K562 (cell line): Measurements from ENCODE around the gene PRR15L. TPM values are rescaled to one million over a fixed set of nuclear protein-coding genes. Genes with fewer than 3 reads are reported as not detected.

Experiments used
- ARID3A ChIP-seq: IDR thresholded peaks from 2 replicates; pipeline ENCODE4 v1.6.1; 2012; ENCODE audit warnings: low read depth, low read length, improper control_type of control experiment, borderline replicate concordance
- ARID4B ChIP-seq: sonication (generic); formaldehyde crosslinking; IDR thresholded peaks from 2 replicates; pipeline ENCODE4 v1.8.0; 2022; ENCODE audit warnings: mild to moderate bottlenecking, missing genetic modification reagents
- CEBPB ChIP-seq: fragments of 450-650 bp; IDR thresholded peaks from 2 replicates; pipeline ENCODE4 v1.6.1; 2016; ENCODE audit warnings: missing genetic modification characterization, missing compliant biosample characterization
- MAX ChIP-seq: sonication (generic); formaldehyde crosslinking; IDR thresholded peaks from 2 replicates; pipeline ENCODE4 v1.9.0; 2022; ENCODE audit warnings: mild to moderate bottlenecking, missing genetic modification reagents
- MBD1 ChIP-seq: fragments of 250-450 bp; sonication (Bioruptor Pico); IDR thresholded peaks from 2 replicates; pipeline ENCODE4 v1.8.0; 2022; ENCODE audit warnings: inconsistent platforms
- RBM17 ChIP-seq: fragments of 200-400 bp; formaldehyde crosslinking; IDR thresholded peaks from 2 replicates; pipeline ENCODE4 v1.6.1; 2017; ENCODE audit warnings: low read depth, mild to moderate bottlenecking, low read length, borderline replicate concordance
- RREB1 ChIP-seq: fragments of 250-450 bp; sonication (Bioruptor Pico); IDR thresholded peaks from 2 replicates; pipeline ENCODE4 v1.4.0; 2020
- SLC30A9 ChIP-seq: fragments of 250-450 bp; sonication (Bioruptor Pico); IDR thresholded peaks from 2 replicates; pipeline ENCODE4 v1.8.0; 2022; ENCODE audit warnings: mild to moderate bottlenecking, moderate library complexity
- ZNF316 ChIP-seq: fragments of 450-650 bp; IDR thresholded peaks from 2 replicates; pipeline ENCODE4 v1.6.1; 2016
- ZNF347 ChIP-seq: fragments of 450-650 bp; formaldehyde crosslinking; IDR thresholded peaks from 2 replicates; pipeline ENCODE4 v1.4.0; 2020; ENCODE audit warnings: low read depth, mild to moderate bottlenecking, moderate library complexity
- ZNF408 ChIP-seq: fragments of 250-450 bp; sonication (Bioruptor Pico); IDR thresholded peaks from 2 replicates; pipeline ENCODE4 v1.4.0; 2020; ENCODE audit warnings: low read depth, mild to moderate bottlenecking, moderate library complexity
- ZNF780A ChIP-seq: fragments of 250-450 bp; sonication (Bioruptor Pico); IDR thresholded peaks from 2 replicates; pipeline ENCODE4 v1.5.0; 2021; ENCODE audit warnings: mild to moderate bottlenecking
- ZZZ3 ChIP-seq: fragments of 450-650 bp; IDR thresholded peaks from 2 replicates; pipeline ENCODE4 v1.6.1; 2016; ENCODE audit warnings: antibody characterized with exemption, mild to moderate bottlenecking, moderate library complexity
- polyA plus RNA-seq, 8 experiments: library from polyadenylated mRNA; depleted of rRNA in 4 of 8; stranded (reverse) in 5 of 8; unstranded in 3 of 8; fragments of >200 nt; fragmentation: Nextera tagmentation in 2 of 8; fragmentation: Illumina TruSeq in 1 of 8; extraction: Ambion mirVana in 2 of 8; extraction: Trizol in 1 of 8; gene quantifications; 2 replicates each; pipeline versions ENCODE4 v1.2.1 to v1.2.3, GENCODE V29; 2011 to 2014; ENCODE audit warnings: inconsistent platforms in 1 of 8, missing spikeins in 1 of 8
- total RNA-seq, 7 experiments: library from RNA; depleted of rRNA in 6 of 7; stranded (reverse); fragments of >200 nt in 6 of 7; fragmentation: Illumina TruSeq in 2 of 7; extraction: Trizol in 2 of 7; gene quantifications; 2 replicates each; pipeline versions ENCODE4 v1.2.1 to v1.2.3, GENCODE V29; 2011 to 2021; ENCODE audit warnings: low replicate concordance in 1 of 7

PRR15L gene
- total and polyA plus RNA-seq, 9 of the 15 experiments (the other 6 are each of a cell fraction or from before 2014, with no cell fraction given), result 0.03 TPM; not detected in 8

GRCh38 chr17:47970725-47971499 is 13.2 kb upstream of the PRR15L start, which contains the start of gene CDK5RAP3 (continued):
- TF ChIP-seq RBM17, result no peak
- peak; percentile 65 for TF ChIP-seq CEBPB (tag)
- no peak for TF ChIP-seq ARID3A
- no peak for TF ChIP-seq ZNF316
- TF ChIP-seq SLC30A9 (CRISPR knock-in tag), result no peak
- no peak; the same call in 1 of the 2 replicates for TF ChIP-seq ZZZ3
- TF ChIP-seq RREB1 (CRISPR knock-in tag), result no peak
- no peak for TF ChIP-seq ZNF408 (CRISPR knock-in tag)
- no peak for TF ChIP-seq ZNF347
- no peak for TF ChIP-seq ZNF780A (CRISPR knock-in tag)
- no peak for TF ChIP-seq MBD1
- TF ChIP-seq MAX (CRISPR knock-in tag), result peak; percentile 100
- TF ChIP-seq ARID4B (CRISPR knock-in tag), result peak; percentile 99
